AG09319 (cell line): Measurements from ENCODE around the gene SLC35G3.
"Not testable (repeated sequence)": the region's sequence is repeated elsewhere in the genome, so short reads cannot be mapped to it uniquely, and the experiment has no call there.

Experiments
- DNase-seq: peaks from one replicate; pipeline ENCODE4 v3.0.0-alpha.2; 2010; ENCODE audit warnings: low read depth; ENCODE audit errors: extremely low read depth
- TF ChIP-seq, protein P1 (sequence below): IDR thresholded peaks from 2 replicates; pipeline ENCODE4 v1.5.1; 2011; ENCODE audit warnings: low read depth, mild to moderate bottlenecking, inconsistent platforms, low read length, moderate library complexity

SLC35G3 gene

DNA sequence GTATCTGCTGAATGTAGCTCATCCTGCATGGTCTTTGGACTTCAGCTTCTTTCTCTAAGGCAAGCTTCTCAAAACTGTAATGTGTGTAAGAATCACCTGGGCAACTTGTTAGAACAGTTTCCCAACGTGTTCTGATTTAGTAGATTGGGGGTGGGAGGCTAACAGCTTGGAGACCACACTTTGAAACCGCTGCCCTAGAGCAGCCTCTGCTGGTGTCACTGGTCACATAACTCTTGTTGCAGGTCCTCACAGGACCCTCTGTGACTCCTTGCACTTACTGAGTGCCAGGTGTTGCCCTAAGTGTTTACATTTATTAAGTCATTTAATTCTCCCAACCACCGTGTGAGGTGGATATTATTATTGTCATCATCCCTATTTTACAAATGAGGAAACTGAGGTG lies 9.9 kb downstream of the SLC35G3 start:
- TF ChIP-seq, protein P1, sequence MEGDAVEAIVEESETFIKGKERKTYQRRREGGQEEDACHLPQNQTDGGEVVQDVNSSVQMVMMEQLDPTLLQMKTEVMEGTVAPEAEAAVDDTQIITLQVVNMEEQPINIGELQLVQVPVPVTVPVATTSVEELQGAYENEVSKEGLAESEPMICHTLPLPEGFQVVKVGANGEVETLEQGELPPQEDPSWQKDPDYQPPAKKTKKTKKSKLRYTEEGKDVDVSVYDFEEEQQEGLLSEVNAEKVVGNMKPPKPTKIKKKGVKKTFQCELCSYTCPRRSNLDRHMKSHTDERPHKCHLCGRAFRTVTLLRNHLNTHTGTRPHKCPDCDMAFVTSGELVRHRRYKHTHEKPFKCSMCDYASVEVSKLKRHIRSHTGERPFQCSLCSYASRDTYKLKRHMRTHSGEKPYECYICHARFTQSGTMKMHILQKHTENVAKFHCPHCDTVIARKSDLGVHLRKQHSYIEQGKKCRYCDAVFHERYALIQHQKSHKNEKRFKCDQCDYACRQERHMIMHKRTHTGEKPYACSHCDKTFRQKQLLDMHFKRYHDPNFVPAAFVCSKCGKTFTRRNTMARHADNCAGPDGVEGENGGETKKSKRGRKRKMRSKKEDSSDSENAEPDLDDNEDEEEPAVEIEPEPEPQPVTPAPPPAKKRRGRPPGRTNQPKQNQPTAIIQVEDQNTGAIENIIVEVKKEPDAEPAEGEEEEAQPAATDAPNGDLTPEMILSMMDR, result no peak
- no peak for DNase-seq

DNA sequence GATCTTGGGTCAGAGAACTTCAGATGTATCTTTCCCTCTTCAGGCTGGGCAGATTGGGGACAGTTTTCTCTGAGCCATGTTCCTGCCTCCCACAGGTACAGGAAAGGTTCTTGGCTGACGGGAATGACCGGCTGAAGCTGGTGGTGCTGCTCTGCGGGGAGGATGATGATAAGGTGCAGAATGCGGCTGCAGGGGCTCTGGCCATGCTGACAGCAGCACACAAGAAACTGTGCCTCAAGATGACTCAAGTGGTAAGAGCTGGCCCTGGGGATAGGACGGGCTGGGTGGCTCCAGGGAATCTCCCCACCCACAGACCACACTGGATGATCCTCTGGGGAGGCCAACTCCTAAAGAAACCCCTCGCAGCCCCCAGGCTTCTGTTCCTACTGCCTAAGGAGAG lies 10.9 kb downstream of the SLC35G3 start:
- TF ChIP-seq, protein P1, result no peak
- no peak for DNase-seq

DNA sequence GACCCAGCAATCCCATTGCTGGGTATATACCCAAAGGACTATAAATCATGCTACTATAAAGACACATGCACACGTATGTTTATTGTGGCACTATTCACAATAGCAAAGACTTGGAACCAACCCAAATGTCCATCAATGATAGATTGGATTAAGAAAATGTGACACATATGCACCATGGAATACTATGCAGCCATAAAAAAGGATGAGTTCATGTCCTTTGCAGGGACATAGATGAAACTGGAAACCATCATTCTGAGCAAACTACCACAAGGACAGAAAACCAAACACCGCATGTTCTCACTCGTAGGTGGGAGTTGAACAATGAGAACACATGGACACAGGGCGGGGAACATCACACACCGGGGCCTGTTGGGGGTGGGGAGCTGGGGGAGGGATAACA lies 14.8 kb downstream of the SLC35G3 start:
- DNase-seq, result not testable (repeated sequence)

DNA sequence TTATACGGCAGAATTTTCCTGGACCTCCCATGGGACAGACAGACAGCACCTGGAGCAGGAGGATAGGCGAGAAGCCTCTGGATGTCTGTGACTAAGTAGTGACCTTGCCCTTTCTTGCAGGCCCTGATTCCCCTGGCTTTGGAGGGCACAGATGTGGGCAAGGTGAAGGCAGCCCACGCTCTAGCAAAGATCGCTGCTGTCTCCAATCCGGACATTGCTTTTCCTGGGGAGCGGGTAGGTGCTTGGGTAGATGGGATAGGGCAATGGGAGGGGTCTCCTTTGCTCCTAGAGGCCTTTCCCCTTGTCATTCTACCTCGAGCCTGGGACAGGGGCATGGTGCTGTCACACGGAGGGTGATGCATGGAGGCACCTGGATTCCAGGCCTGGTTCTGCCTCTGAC lies 17.3 kb downstream of the SLC35G3 start:
- DNase-seq, result no peak
- TF ChIP-seq, protein P1, result no peak

DNA sequence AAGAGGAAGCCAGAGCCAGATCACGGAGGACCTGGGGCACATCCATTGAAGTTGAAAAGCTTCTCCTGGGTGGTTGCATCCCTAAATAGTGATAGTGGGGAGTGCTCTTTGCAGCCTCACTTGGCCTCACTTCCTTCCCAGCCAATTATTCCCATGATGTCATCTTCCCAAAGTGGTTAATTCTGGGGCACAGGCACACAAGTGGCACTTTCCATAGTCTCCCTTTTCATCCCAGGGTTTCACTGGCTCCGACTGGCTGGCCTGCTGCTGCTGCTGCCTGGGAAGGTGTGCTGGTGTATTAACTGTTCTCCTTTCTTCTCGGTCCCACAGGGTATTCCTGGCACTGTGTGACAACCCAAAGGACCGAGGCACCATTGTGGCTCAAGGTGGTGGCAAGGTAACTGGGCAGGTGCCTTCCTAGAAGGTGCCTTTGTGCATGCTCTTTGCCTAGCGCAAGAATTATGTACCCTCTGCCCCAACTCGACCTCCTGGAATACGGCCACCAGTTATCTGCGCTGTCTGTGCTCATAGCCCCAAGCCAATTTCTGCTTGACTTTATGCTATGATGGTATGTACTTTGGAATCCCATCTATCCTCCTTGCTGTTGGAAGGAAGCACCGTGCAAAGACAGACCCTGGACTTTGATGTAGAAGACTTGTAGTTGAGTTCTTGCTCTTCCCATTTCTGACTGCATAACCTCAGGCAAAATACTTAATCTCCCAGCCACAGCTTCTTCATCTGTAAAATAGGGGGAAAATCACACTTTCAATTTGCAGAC lies 18.4 kb downstream of the SLC35G3 start:
- no peak for DNase-seq
- TF ChIP-seq, protein P1, result no peak

DNA sequence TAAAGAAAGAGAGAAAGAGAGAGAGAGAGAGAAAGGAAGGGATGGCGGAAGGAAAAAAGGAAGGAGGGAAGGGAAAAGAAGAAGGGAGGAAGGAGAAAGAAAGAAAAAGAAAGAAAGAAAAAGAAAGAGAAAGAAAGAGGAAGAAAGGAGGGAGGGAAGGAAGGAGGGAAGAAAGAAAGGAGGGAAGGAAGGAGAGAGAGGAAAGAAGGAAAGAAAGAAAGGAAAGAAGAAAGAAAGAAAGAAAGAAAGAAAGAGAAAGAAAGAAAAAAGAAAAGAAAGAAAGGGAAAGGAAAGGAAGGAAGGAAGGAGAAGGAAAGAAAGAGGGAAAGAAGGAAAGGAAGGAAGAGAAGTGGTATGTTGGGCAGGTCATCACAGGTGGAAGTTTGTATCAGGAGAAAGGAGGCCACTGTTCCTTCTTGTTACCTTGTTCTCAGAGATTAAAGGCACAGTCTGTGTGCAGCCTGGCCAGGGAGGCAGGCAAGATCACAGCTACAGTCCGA lies 19.3 kb downstream of the SLC35G3 start:
- TF ChIP-seq, protein P1, result no peak
- DNase-seq, result no peak

DNA sequence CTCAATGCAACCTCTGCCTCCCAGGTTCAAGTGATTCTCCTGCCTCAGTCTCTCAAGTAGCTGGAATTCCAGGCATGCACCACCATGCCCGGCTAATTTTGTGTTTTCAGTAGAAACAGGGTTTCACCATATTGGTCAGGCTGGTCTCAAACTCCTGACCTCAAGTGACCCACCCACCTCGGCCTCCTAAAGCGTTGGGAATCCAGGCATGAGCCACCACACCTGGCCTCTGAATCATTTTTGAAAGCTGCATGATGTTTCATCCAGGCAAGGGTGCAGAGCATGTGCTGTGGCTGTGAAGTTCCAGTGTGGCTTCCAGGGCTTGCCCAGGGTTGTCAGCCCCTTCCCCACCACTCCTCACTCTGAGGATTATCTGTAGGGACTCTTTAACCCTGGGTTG lies 21.9 kb downstream of the SLC35G3 start:
- DNase-seq, result not testable (repeated sequence)

DNA sequence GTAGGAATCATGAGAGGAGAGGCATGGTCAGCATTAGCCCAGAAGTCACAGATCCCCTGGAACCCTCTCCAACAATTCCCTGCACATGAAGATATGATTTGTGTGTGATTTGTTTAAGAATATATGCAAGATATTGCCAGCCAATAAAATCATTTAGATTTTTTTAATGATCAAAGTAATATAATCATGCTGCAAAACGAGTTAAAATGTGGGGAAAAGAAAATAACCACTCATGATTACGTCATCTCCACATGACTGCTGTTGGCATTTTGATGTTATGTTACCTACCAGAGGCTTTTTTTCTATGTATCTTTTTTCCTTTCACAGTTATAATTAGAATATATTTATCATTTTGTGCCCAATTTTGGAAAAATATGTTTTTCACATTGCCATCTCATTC lies 22.4 kb downstream of the SLC35G3 start:
- TF ChIP-seq, protein P1, result no peak
- DNase-seq, result no peak
